Muscle layer of colon (tissue), 2 donors: Measurements from ENCODE around the gene RECQL5.

Experiments used
- H3K27ac ChIP-seq: one replicate; pipeline ENCODE4 v1.7.0; 2013; ENCODE audit warnings: low read depth, mild to moderate bottlenecking, low read length, moderate library complexity
- H3K27me3 ChIP-seq, 2 donors: one replicate each; pipeline ENCODE4 v1.7.0; 2013; ENCODE audit warnings: low read length in 2 of 2, mild to moderate bottlenecking in 2 of 2; ENCODE audit not compliant: insufficient read depth in 2 of 2, control insufficient read depth in 1 of 2
- H3K36me3 ChIP-seq: one replicate; pipeline ENCODE4 v1.7.0; 2013; ENCODE audit warnings: mild to moderate bottlenecking, low read length; ENCODE audit not compliant: insufficient read depth
- H3K4me1 ChIP-seq: one replicate; pipeline ENCODE4 v1.7.0; 2013; ENCODE audit warnings: mild to moderate bottlenecking, low read length; ENCODE audit not compliant: insufficient read depth
- H3K4me3 ChIP-seq, 2 donors: one replicate each; pipeline ENCODE4 v1.7.0; 2013; ENCODE audit warnings: low read length in 2 of 2, low read depth in 1 of 2, mild to moderate bottlenecking in 1 of 2, moderate library complexity in 1 of 2
- H3K9ac ChIP-seq: one replicate; pipeline ENCODE4 v1.7.0; 2013; ENCODE audit warnings: low read length
- H3K9me3 ChIP-seq: one replicate; pipeline ENCODE4 v1.7.0; 2013; ENCODE audit warnings: mild to moderate bottlenecking, low read length
- donor health status: abdominal sarcoma.
- donor health status: Adenocarcinoma of cecum.

RECQL5 gene

DNA sequence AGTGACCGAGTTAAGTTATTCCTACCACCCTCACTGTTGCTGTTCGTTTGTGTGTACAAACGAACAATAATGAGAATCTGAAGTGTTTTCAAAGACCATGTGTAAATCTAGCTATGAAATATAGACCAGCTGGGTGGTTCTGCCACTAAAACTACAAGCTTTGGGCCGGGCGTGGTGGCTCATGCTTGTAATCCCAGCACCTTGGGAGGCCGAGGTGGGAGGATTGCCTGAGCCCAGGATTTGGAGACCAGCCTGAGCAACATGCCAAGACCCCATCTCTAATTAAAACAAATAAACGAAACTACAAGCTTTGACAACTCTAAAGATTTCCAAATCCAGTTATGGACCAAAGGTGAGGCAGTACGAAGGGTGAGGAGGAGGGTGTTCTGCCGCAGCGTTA is 973 bp downstream of the RECQL5 start:
- H3K9ac ChIP-seq, result peak overlapping the region; percentile 87
- peak overlapping the region in 1 of 2 donors; percentile 96 for H3K4me3 ChIP-seq
- H3K4me1 ChIP-seq, result peaks cover 19% of the 10 kb centered on the region
- H3K9me3 ChIP-seq, result no peaks in the 10 kb centered on the region
- H3K27ac ChIP-seq, result no peak overlapping the region
- H3K27me3 ChIP-seq, result no peaks in the 10 kb centered on the region
- peaks cover 31% of the 10 kb centered on the region for H3K36me3 ChIP-seq

DNA sequence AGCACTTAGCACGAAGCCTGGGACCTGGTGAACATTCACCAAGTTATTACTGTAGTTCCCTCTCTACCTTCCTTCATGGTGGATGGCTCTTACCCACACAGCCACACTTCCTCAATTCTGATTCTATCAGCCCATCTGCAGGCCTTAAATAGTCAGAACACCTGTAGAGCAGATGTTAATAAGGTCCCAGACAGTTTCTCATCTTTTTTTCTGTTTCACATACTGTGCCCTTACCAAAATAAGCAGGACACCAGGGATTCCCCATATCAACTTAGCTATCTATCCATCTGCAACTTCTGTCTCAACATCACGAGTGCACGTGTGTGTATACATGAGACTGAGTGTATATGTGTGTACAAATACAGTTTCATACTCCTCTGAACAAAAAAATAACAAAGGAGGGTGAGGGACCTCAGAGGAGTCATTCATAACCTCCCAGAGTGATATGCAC is 2.8 kb downstream of the RECQL5 start:
- H3K4me1 ChIP-seq, result peaks cover 19% of the 10 kb centered on the region

DNA sequence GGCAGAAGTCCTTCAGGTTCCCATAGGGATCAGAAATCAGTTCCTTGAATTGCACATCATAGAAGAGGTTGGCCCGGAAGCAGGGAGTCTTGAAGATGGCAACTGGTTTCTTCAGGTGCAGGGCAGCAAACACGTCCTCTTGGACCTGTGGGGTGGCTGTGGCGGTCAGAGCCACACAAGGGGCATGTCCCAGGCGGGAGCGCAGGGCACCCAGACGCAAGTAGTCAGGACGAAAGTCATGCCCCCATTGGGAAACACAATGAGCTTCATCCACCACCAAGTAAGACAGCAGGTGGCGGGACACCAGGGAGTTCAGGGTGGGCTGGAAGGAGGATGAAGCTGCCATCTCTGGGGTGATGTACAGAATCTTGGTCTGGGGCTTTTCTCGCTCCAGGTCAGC is 4.4 kb downstream of the RECQL5 start:
- H3K36me3 ChIP-seq, result peaks cover 28% of the 10 kb centered on the region
- H3K9ac ChIP-seq, result no peak overlapping the region
- H3K27ac ChIP-seq, result no peak overlapping the region
- H3K9me3 ChIP-seq, result no peaks in the 10 kb centered on the region
- H3K4me3 ChIP-seq, result no peak overlapping the region
- no peaks in the 10 kb centered on the region for H3K27me3 ChIP-seq
- peaks cover 9% of the 10 kb centered on the region for H3K4me1 ChIP-seq

More for the DNA sequence above, 2.8 kb downstream of the RECQL5 start:
- Histone ChIP-seq H3K27ac (no peak overlapping the region), H3K36me3 (peaks cover 28% of the 10 kb centered on the region), H3K27me3 (no peaks in the 10 kb centered on the region), H3K9me3 (no peaks in the 10 kb centered on the region), H3K4me3 (no peak overlapping the region), H3K9ac (no peak overlapping the region)

DNA sequence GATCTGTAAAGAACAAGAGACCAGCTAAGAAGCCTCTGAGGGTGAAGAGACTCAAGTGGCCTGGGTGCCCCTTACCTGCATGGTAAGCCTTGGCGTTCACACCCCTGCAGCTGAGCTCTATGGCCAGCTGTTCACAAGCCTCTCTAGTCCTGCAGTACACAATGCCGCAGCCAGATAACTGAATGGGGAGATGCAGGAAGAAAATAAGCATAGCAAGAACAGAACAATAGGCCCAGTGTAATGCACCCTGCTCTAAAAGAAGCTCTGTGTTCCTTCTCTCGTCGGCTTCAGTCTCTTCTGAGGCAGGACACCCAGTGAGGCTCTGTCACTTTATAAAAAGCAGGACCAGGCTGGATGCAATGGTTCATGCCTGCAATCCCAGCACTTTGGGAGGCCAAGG is 5.4 kb downstream of the RECQL5 start:
- H3K4me1 ChIP-seq, result peaks cover 9% of the 10 kb centered on the region
- H3K4me3 ChIP-seq, result no peak overlapping the region
- no peaks in the 10 kb centered on the region for H3K27me3 ChIP-seq
- no peak overlapping the region for H3K9ac ChIP-seq
- peaks cover 28% of the 10 kb centered on the region for H3K36me3 ChIP-seq
- H3K27ac ChIP-seq, result no peak overlapping the region
- H3K9me3 ChIP-seq, result no peaks in the 10 kb centered on the region

DNA sequence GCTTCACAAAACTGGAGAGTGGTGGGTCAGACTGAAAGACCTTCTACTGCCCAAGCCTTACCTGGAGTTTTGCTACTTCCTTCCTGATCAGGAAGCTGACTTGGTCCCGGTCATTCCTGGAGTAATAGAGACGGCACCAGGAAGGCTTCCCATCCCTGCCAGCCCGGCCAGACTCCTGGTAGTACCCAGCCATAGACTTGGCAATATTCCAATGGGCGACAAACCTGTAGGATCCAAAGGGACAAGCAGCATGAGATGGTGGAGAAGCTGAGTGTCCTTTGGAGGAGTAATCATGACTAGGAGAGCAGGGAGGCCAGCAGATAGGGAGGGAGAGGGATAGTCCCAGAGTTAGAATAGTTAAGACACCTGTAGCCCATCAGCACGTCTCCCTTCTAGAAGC is 8.7 kb downstream of the RECQL5 start:
- Histone ChIP-seq H3K27me3 (no peaks in the 10 kb centered on the region), H3K9me3 (no peaks in the 10 kb centered on the region), H3K9ac (no peak overlapping the region), H3K4me3 (no peak overlapping the region), H3K27ac (no peak overlapping the region), H3K36me3 (peaks cover 29% of the 10 kb centered on the region), H3K4me1 (no peaks in the 10 kb centered on the region)

DNA sequence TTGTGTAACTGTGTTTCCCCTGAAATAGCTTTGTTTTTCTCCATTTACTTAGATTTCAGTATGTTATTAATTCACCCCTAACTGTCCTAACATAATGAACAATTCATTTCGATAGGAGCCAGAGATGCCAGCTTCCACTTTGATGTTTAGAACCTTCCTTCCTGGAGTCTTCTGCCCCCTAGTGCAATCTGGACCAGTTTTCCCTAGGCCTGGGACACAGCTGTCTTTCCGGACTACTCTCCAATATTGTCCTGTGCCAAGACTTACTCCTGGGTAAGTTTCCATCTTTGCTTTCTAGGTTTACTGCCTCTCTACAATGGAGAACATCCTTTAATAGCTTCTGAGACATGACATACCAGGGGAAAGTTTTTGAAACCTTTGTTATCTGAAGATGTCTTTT is 12.8 kb downstream of the RECQL5 start:
- H3K27me3 ChIP-seq, result no peaks in the 10 kb centered on the region
- no peak overlapping the region for H3K27ac ChIP-seq
- no peak overlapping the region for H3K9ac ChIP-seq
- H3K4me3 ChIP-seq, result no peak overlapping the region
- no peaks in the 10 kb centered on the region for H3K9me3 ChIP-seq
- H3K36me3 ChIP-seq, result peaks cover 30% of the 10 kb centered on the region
- H3K4me1 ChIP-seq, result no peaks in the 10 kb centered on the region

DNA sequence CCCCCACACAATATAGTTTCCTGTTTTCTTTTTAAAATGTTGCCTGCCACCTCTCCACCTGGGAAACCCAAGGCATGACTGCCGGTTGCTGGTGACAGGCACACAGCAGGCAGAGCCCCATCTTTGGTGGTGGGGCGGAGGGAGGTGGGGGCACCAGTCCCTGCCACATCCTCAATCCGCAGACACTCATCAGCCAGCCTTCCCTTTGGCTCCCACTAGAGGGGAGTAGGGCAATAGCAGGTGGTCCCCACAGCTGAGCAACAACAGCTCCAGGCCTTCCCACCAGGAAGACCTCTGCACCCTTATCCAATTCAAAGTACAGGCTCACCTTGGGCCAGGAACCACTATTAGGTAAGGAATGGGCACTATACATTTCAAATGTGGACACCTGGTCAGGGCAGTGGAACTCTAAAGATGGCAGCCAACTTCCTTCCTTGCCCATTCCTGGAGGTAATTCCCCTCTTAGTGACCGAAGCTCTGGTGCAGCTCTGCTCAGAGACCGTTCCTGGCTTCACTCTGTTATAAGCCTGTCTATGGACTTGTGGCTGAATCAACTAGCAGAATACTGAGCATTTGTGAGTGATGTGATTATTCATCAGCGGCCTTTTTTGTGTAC is 13.9 kb downstream of the RECQL5 start:
- H3K9ac ChIP-seq, result no peak overlapping the region
- H3K36me3 ChIP-seq, result peaks cover 30% of the 10 kb centered on the region
- H3K4me3 ChIP-seq, result no peak overlapping the region
- H3K9me3 ChIP-seq, result no peaks in the 10 kb centered on the region
- no peaks in the 10 kb centered on the region for H3K27me3 ChIP-seq
- no peak overlapping the region for H3K27ac ChIP-seq
- no peaks in the 10 kb centered on the region for H3K4me1 ChIP-seq

DNA sequence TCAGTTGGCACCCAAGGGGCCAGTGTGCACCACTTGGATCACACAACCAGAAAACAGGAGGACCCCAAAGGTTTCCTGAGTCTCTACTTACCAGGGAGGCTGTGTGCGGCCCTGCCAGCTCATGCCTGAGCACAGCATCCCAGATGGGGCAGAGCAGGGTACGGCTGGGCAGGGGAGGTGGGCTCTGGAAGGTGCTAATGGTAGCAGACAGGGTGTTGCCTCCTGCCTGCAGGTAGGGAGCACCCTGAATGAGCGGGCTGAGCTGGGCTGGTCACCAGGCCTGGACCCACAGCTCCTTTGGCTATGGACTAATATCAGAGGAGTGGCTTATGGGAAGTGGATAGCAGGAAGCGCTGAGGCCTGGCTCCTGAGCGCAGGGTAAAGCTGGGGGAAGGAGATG is 14.6 kb downstream of the RECQL5 start:
- no peak overlapping the region for H3K27ac ChIP-seq
- H3K27me3 ChIP-seq, result no peaks in the 10 kb centered on the region
- no peak overlapping the region for H3K4me3 ChIP-seq
- H3K4me1 ChIP-seq, result no peaks in the 10 kb centered on the region
- no peak overlapping the region for H3K9ac ChIP-seq
- peaks cover 30% of the 10 kb centered on the region for H3K36me3 ChIP-seq
- H3K9me3 ChIP-seq, result no peaks in the 10 kb centered on the region

DNA sequence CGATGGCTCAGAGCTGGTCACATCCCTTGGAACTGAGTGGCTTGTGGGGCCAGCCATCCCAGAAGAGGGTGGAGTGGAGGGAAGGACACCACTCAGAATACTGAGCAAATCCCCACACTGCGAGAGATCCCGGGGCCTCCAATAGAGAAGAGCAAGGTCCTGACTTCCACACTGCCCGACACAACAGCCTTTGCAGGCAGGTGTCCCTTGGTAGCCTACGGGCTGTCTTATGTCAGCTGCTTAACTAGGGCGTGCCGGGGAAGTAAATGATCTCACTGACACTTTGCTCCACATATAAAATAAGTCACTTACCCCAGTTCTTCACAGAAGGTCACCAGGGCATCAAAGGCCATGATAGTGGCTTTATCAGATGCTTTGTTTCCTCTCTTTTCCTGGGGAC is 16.1 kb downstream of the RECQL5 start:
- H3K27me3 ChIP-seq, result no peaks in the 10 kb centered on the region
- no peak overlapping the region for H3K4me3 ChIP-seq
- H3K4me1 ChIP-seq, result no peaks in the 10 kb centered on the region
- peaks cover 30% of the 10 kb centered on the region for H3K36me3 ChIP-seq
- H3K27ac ChIP-seq, result no peak overlapping the region
- no peak overlapping the region for H3K9ac ChIP-seq
- no peaks in the 10 kb centered on the region for H3K9me3 ChIP-seq

DNA sequence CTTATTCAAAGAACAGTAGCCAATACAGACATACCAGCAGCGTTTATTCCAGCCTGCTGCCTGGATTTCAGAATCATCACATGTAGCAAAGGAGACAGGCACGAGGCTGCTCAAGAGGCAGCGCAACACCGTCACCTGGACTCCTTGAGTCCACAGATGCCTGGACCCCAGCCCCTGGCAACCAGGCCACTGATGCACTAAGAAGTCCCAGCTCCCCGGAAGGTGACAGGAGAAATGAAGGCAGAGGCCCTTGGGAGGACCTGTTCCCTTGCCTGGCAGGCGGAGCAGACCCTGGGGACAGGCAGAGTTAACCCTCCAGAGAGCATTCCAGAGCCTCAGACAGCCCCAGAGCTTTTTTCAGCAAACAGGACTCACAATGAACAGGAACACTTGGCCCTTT is 17.3 kb downstream of the RECQL5 start:
- Histone ChIP-seq H3K27me3 (no peaks in the 10 kb centered on the region), H3K27ac (no peak overlapping the region), H3K4me1 (no peaks in the 10 kb centered on the region), H3K9me3 (no peaks in the 10 kb centered on the region), H3K4me3 (no peak overlapping the region), H3K36me3 (peaks cover 26% of the 10 kb centered on the region), H3K9ac (no peak overlapping the region)

DNA sequence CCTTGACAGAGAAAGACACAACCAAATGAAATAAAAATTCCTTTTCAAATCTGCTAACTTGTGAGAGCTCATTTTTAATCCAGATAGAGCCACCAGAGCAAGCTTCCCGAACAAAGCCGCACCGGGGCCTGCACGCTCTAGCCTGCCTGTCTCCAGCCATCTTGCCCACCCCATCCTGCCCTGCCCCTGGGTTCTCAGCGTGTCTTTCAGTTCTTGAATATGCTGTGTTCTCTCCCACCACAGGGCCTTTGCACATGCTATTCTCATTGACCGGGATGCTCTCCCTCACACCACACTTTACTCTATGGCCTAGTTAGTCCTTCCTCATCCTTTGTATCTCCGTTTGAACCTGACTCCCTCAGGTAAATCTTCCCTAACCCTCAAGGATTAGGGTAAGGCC is 19.0 kb downstream of the RECQL5 start:
- Histone ChIP-seq H3K36me3 (peaks cover 22% of the 10 kb centered on the region), H3K27me3 (no peaks in the 10 kb centered on the region), H3K9ac (no peak overlapping the region), H3K9me3 (no peaks in the 10 kb centered on the region), H3K27ac (no peak overlapping the region), H3K4me3 (no peak overlapping the region), H3K4me1 (no peaks in the 10 kb centered on the region)

DNA sequence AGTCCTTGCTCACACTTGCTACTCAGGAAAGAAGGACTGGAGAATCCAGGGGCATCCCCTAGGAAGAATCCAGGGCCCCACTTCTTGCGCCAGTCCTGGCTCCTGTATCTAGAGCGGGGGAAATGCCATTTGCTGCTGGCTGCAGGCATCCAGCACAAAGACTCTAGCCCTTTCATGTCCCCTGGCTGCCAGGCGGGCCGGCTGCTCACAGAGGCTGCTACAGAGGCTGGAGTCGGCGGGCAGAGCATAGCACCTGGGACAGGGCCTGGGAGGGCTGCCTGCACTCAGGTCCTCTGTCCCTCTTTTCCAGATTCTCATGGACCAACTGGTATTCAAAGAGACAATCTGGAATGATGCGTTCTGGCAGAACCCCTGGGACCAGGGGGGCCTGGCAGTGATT is 19.9 kb downstream of the RECQL5 start:
- Histone ChIP-seq H3K4me3 (no peak overlapping the region), H3K9me3 (no peaks in the 10 kb centered on the region), H3K9ac (no peak overlapping the region), H3K27ac (no peak overlapping the region), H3K4me1 (no peaks in the 10 kb centered on the region), H3K36me3 (peaks cover 23% of the 10 kb centered on the region), H3K27me3 (no peaks in the 10 kb centered on the region)
